Amniotic stem cell (primary cell): Measurements from ENCODE around the gene ERAS.

Experiments used
- DNase-seq: peaks from one replicate; lab custom pipeline; 2025; lab: John Stamatoyannopoulos, UW

The ERAS gene, protein sequence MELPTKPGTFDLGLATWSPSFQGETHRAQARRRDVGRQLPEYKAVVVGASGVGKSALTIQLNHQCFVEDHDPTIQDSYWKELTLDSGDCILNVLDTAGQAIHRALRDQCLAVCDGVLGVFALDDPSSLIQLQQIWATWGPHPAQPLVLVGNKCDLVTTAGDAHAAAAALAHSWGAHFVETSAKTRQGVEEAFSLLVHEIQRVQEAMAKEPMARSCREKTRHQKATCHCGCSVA

DNA sequence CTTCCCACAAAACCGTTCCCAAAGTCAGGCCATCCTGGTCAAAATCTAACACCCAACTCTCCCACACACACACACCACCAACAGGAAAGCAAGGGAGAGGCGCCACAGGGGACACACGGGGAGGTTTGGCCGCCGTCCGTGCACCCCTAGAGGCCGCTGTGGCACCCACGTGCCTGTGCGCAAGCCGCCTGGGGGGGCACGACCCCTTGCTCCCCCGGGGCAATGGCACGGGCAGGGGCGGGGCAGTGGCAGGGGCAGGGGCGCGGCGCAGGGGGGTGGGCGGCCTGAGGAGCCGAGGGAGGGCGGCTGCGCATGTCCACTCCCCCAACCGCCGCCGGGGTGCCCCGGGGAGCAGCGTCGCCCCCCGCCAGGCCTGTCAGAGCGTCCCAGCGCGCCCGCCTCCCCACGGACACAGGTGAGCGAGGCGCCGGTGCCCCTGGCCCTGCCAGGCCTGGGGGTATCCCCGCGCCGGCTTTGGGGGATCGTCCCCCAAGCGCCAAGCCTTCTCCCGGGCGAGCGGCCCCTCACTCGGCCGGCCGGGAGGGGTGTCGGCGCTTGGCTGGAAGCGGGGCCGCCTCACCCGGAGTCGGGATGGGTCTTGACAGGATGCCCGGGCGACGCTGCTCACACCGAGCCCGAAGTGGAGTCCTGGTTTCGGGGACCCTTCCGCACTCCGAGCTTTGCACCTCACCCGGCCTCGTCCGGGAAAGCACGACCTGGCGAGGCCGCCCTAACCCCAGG lies at the start of gene ERAS:
Gene ERAS (plus strand): TSS at position 379 of the 741 bp plus-strand sequence. CDS start 2,611 bp downstream, outside the sequence.
- DNase-seq = no peak

GRCh38 chrX:48776818-48777439 lies 49.4 kb upstream of the ERAS start:
- no peak for DNase-seq

GRCh38 chrX:48779399-48779798 lies 46.9 kb upstream of the ERAS start:
- DNase-seq = no peak

- no peak for DNase-seq
Measured at GRCh38 chrX:48781705-48782104, 44.6 kb upstream of the ERAS start.

DNA sequence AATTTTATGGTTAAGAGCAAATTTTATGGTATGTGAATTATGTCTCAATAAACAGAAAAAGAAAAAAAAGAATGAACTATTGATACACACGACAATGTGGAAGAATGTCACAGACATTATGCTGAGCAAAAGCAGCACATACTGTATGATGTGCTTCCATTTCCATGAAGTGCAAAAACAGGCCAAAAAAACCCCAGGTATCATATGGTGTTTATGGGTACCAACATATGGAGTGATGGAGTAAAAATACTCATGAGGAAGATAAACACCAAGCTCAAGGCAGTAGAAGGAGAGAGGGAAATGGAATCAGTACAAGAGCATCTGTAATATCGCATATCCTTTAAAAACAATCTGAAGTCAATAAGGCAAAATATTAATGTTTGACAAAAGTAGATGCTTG lies 44.1 kb upstream of the ERAS start:
- DNase-seq = no peak

DNA sequence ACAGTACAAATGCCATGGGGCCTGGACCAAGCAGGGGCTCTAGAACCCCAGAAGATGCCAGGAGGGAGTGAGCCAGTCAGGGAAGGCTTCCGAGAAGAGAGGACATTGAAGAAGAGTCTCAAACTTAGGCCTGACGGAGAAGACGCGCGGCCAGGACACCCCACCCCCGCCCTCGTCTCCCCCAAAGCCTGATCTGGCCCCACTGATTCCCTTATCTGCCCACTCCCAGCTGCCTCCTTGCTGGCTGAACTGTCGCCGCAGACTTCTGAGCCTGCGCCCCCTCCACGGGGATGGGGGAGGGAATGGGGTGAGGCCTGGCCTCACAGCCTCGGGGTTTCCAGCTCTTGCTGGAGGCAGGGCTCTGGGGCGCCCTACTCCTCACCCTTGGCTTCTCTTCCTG lies 43.5 kb upstream of the ERAS start:
- DNase-seq = no peak

- DNase-seq = no peak
Measured at GRCh38 chrX:48784726-48785125, 41.6 kb upstream of the ERAS start.

- no peak for DNase-seq
Measured at GRCh38 chrX:48785186-48785539, 41.1 kb upstream of the ERAS start.

DNA sequence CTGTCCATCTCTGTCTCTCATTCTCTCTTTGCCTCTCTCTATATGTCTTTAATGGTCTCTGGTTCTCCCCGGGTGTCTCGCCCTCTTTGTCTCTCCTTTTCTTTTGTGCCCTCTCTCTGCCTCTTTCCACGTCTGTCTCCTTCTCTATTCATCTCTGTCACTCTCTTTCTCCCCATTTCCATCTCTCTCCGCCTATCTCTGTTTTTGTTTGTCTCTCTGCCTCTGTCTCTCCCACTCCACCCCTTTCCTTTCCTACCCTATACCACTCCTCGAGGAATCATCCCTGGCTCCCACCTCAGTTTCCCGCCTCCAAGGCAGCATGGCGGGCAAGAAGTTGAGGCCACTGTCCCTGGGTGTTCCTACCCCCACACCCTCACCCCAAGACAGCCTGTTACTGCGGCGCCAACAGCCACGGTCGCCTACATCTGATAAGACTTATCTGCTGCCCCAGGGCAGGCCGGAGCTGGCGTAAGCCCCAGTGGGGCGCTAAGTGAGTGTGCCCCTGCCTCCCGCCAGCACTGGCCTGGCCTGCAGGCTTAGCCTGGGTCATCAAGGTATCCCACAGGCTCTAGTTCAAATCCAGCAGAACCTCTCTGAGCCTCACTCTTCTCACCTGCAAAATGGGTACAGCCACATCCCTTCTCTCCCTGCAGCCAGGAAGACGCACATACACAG lies 40.6 kb upstream of the ERAS start:
- DNase-seq = no peak

DNA sequence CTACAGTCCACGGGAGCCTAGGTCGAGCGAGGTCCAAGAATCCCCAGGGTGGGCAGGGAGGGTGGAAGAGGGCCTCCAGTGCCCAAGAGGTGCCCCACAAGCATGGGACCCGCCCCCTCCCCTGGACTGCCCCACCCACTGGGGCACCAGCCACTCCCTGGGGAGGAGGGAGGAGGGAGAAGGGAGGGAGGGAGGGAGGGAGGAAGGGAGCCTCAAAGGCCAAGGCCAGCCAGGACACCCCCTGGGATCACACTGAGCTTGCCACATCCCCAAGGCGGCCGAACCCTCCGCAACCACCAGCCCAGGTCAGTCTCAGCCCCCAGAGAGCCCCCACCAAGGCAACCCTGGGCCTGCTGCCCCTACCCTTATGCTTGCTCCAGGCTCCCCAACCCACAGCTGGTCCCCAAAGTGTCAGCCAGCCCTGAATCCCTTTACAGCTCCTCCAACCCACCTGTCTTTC lies 39.9 kb upstream of the ERAS start, which contains the start of gene GATA1:
Gene GATA1 (plus strand): TSS at position 250 of the 460 bp plus-strand sequence. CDS start 4,520 bp downstream, outside the sequence.
- no peak for DNase-seq

DNA sequence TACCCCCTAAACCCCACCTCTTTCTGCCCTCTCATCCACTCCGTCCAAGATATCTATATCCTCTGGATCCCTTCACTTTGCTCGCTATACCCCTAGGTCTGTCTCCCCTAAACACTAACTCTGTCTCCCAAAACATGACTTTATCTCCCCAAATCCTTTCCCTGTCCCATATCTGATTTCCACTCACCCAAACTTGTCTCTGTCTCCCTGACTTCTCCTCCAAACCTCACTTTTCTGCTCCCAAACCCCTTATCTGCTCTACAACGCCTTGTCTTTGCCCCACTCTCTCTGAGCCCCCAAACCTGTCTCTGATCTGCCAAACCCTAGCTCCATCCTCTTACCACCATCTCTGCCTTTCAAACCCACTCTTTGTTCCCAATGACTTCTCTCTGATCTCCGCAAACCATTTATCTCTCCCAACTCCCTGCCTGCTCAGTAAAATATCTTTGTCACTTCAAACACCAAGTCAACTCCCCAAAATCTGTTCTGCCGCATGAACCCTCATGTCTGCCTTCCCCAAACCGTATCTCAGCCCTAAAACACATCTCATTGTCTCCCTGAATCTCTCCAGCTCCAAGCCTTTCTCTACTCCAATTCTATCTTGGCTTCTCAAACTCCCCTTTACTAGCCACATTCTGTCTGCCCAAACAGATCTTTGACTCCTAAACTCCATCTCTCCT lies 39.3 kb upstream of the ERAS start:
- DNase-seq = no peak

DNA sequence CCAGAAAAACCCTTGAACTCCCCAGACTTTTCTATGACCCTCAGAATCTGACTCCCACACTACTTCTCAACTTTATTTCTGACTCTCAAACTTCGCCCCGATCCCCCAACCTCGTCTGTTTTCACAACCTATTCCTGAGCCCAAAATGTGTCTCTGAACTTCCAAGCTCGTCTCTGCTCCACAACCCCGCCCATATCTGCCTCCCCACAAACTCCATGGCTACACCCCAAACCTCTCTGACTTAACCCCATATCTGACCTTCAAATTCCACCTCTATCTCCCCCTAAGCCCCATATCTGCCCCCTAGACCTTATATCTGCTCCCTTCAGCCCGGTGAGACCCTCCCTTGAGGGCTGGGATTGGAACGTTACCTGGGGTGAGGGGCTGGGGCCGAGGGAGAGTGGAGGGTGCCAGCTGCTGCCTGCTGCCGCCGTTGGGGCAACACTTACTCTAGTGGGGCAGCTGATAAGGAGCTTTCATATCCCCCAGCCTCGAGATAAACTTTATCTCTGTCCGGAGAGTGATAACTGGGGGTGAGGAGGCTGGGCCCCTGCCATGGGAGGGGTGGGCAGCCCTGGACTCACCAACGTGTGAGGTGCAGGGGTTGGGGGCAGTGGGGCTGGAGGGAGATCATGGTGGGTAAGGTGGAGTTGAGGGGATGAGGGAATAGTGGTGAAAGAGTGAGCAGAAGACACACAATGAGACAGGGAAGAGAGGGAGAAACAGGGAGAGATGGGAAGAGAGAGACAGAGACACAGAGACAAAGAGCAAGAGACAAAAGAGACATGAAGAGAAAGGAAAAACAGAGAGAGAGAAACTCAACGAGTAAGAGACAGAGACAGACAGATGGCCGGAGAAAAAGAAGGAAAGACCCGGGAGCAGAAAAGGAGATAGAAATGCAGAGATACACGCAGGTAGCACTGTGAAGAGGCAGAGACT lies 38.5 kb upstream of the ERAS start:
- DNase-seq = no peak

- no peak for DNase-seq
Measured at GRCh38 chrX:48789366-48790220, 36.7 kb upstream of the ERAS start.

GRCh38 chrX:48790477-48790876 lies 35.8 kb upstream of the ERAS start:
- no peak for DNase-seq

- DNase-seq = no peak
Measured at GRCh38 chrX:48791063-48791820, 35.1 kb upstream of the ERAS start.

DNA sequence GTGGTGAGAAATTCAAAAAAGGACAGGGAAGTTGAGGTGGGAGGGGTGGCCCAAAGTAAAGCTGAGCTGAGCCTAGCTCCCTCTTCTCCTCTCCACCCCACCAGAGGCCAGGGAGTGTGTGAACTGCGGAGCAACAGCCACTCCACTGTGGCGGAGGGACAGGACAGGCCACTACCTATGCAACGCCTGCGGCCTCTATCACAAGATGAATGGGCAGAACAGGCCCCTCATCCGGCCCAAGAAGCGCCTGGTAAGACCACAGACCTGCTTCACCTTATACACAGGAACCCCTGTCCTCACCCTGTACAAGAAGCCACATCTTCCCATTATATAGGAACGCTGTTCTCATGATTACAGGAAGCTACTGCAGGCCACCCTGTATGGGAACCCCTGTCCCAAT lies 34.1 kb upstream of the ERAS start:
- no peak for DNase-seq

- no peak for DNase-seq
Measured at GRCh38 chrX:48793935-48794334, 32.4 kb upstream of the ERAS start.

DNA sequence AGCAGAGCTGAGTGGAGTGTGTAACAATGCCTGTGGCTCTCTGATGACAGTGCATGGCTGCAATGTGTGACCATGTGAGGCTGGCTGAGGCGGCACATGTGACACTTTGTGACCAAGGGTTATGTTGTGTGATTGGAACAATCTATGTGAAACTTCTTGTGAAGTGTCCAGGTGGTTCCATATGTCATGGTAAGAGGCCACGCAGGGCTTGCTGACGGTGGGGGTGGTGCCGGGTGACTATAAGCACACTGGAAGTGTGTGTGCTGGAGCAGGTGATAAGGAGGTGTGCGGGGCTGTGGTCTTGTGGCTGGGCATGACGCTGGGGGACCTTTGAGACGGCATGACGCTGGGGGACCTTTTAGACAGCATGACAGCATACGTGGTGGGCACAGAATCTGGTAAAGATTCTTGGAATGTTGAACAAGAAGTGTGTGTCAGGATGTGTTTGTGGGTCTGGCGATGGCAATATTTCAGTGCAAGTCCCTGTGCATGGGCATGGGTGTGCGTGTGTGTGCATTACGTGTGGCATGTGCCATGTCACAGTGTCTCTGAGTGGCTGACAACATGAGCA lies 31.9 kb upstream of the ERAS start:
- no peak for DNase-seq
